HG02678 (cell line): ENCODE measurements around the gene KLHL22.
A peak's percentile ranks its signal among the peaks of the same experiment; 100 is the strongest.
"Not testable (repeated sequence)": the region's sequence is repeated elsewhere in the genome, so short reads cannot be mapped to it uniquely, and the experiment has no call there.

Experiments used
- ATAC-seq: cut with Tn5 transposase; IDR thresholded peaks from one replicate; pipeline ENCODE4 v1.9.1; 2021; ENCODE audit warnings: mild to moderate bottlenecking, moderate library complexity; ENCODE audit not compliant: unreplicated experiment

The KLHL22 gene, protein sequence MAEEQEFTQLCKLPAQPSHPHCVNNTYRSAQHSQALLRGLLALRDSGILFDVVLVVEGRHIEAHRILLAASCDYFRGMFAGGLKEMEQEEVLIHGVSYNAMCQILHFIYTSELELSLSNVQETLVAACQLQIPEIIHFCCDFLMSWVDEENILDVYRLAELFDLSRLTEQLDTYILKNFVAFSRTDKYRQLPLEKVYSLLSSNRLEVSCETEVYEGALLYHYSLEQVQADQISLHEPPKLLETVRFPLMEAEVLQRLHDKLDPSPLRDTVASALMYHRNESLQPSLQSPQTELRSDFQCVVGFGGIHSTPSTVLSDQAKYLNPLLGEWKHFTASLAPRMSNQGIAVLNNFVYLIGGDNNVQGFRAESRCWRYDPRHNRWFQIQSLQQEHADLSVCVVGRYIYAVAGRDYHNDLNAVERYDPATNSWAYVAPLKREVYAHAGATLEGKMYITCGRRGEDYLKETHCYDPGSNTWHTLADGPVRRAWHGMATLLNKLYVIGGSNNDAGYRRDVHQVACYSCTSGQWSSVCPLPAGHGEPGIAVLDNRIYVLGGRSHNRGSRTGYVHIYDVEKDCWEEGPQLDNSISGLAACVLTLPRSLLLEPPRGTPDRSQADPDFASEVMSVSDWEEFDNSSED

DNA sequence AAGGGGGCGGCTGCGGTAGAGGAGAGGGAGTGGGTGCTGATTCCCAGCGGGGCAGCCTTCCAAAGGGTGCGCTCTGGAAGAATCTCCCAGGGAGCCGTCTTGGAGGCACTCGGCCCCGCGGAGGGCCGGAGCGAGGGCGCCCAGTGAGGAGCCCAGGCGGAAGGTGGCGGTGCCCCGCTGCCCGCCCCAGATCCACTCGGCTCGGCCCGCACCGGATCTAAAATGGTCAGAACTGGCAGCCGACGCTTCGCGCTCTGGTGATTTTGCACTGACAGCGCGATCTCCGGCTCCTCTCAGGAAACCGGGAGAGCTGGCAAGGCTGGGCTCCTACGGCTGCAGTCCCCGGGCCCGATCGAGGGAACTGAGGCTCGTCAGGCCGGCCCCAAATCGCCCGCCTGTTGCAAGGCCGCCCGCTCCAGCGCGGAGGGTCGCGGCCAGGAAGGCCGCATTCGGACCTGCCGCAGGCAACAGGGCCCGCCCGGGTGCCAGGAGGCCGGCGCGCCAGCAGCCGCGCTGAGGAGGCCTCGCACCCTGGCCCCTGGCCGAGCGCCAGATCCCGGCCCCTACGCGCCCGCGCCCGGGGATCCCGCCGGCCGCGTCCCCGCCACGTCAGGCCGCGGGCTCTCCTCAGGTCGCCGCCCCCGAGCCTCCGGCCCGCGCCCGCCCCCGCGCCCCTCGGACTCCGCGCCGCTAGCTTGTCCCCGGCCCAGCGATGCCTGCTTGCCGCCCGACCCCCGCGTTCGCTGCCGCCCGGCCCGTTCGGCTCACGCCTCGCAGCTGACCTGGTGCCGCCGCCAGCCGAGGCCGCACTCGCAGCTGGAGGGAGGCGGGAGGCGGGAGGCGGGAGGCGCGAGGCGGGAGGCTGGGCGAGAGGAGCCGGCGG lies at the start of gene KLHL22:
KLHL22 (minus strand) TSS at position 818 of the 883 bp plus-strand sequence. CDS start 6,584 bp downstream, outside the sequence.
- ATAC-seq, result peak; percentile 13

DNA sequence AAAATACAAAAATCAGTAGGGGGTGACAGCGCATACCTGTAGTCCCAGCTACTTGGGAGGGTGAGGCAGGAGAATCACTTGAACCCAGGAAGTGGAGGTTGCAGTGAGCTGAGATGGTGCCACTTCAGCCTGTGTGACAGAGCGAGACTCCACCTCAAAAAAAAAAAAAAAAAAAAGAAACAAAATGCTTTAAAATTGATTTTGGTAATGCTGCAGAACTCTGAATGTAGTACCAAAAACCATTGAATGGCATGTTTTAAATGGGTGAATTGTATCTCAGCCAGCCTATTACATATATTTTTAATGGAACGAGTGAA lies 49.7 kb upstream of the KLHL22 start:
- ATAC-seq, result not testable (repeated sequence)

DNA sequence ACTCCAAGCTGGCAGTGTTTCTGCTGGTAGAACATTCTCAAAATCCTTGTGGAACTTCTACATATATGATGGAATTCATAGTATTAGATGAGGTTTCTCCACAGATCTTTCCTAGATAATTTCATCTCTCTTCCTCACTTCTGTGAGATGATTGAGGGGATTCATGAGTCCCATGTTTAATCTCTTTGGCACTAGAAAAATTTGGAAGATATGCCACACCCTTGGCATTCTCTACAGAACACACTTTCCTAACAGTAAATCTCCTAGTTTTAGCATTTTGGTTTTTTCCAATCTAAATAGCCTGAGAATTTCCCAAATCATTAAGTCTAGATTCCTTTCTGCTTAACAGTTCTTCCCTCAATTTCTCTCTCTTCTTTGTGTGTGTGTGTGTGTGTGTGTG lies 47.1 kb upstream of the KLHL22 start:
- ATAC-seq, result no peak

DNA sequence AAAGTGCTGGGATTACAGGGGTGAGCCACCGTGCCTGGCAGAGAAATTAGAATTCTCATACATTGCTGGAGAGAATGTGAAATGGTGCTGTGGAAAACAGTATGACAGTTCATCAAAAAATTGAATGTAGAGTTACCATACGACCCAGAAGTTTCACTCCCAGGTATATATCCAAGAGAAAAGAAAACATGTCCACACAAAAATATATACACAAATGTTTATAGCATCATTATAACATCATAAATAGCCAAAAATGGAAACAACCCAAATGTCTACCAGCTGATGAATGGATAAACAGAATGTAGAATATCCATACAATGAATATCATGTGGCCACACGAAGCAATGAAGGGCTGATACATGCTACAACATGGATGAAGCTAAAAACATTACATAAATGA lies 46.5 kb upstream of the KLHL22 start:
- ATAC-seq, result no peak

DNA sequence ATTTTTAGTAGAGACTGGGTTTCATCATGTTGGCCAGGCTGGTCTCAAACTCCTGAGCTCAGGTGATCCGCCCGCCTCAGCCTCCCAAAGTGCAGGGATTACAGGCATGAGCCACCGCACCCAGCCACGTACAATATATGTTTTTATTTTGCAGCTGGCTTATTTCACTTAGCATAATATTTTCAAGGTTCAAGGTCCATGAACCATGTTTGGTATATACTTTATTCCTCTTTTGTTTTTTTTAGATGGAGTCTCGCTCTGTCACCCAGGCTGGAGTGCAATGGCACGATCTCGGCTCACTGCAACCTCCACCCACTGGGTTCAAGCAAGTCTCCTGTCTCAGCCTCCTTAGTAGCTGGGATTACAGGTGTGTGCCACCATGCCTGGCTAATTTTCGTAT lies 43.3 kb upstream of the KLHL22 start:
- not testable (repeated sequence) for ATAC-seq

DNA sequence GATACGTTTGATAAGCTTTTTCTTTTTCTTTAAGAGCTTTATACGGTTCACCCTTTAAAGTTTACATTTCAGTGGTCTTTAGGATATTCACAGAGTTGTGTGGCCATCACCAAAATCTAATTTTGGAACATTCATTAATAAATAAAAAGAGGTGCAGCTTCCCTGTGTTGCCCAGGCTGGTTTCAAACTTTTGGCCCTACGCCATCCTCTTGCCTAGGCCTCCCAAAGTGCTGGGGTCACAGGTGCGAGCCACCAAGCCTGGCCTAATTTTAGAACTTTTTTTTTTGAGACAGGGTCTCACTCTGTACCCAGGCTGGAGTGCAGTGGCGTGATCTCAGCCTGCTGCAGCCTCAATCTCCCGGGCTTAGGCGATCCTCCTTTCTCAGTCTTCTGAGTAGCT lies 42.4 kb upstream of the KLHL22 start:
- ATAC-seq, result no peak

DNA sequence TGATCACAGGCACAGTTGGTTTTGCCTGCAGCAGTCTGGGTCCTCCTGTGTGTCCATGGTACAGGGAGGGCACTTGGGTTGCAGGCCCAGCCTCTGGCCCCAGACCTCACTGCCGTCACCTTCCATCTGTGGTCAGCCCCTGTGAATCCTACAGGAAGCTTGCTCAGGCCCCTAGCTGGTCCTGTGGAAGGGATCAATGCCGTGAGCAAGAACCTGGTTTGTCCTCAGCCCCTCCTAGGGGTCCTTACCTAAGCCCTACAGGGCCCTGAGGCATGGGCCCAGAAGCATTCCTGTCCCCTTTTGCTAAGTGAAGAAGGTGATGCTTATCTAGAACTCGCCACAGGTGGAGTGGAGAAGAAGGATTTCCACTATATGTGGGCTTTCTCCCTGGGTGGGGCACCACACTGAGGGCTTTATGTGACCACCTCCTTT lies 41.7 kb upstream of the KLHL22 start:
- no peak for ATAC-seq

DNA sequence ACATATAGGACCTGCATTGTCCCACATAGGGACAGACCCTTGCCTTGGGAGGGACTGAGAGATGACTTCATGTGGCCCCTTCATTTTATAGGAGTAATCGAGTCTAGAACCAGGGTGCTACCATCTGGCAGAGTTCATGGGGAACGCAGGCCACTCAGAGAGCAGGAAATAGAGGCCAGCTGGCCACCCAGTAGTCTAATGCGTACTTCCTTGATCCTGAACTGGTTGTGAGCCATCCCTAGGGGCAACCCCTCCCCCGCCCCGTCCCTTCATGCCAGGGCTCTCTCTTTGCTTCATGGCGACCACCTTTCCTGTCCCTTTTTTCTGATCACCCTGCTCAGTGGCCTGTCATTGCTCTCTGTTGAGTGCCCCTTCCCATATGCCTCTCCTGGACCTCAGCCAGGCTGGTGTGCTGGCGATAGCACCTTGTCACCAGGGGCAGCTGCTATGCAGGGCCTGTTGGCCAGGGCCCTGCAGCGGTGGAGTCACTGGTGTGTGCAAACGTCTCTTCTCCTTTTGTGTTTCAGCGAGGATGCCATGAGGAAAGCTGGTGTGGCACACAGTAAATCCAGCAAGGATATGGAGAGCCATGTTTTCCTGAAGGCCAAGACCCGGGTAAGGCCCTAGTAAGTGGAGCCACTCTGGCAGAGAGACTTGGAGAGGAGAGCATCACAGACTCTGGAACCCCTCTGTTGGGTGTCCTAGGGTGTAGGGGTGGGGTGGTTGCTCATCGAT lies 41.2 kb upstream of the KLHL22 start:
- ATAC-seq, result no peak

DNA sequence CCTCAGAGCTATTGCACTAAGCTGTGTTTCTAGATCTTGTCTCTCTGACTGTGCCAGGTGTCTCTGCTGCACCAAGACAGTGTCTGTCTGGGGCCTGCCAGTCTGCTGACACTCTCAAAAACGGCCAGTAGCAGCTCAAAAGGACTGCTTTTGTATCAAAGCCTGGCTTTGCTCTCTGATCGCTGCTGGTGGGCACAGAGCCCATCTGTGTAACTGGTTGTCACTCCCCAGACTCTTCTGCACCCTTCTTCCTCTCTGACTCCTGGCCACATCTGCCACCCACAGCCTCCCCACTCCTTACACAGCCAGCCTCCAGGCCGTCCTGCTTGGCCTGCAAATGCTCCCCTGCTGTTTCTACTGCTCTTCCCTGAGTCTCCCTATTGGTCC lies 38.3 kb upstream of the KLHL22 start:
- ATAC-seq, result no peak

DNA sequence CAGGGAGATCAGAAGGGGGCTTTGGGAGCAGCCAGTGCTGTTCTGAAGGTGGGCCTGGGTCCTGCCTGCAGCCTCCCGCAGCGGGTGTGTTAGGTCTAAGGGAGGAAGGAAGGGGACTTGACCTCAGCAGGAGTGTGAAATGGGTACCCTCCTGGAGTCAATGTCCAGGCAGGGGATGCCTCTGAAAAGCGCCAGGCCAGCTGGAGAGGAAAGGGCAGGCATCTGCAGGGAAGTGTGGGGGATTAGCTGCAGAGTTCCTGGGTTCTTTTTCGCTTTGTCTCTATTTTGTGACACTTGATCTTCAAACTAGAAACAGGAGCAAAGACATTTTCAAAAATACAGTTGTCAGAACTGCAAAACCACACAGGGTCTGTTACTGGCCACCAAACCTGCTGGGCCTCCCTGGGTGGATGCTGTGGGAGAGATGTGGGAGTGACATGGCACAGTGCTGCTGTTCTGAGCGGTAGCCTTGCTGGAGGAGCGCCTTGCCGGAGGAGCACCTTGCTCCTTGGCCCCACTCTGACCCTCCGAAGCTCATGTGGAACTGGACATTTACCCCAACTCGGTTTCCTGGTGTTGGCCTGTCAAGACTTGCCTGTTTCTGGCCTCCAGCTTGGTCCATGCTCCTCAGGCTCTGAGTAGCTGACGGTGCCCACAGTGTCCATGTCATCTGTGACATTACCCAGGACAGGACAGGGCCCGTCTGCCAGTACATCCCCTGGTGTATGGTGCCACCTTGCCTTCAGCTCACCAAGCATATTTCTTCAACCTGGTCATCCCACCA lies 37.7 kb upstream of the KLHL22 start:
- no peak for ATAC-seq

DNA sequence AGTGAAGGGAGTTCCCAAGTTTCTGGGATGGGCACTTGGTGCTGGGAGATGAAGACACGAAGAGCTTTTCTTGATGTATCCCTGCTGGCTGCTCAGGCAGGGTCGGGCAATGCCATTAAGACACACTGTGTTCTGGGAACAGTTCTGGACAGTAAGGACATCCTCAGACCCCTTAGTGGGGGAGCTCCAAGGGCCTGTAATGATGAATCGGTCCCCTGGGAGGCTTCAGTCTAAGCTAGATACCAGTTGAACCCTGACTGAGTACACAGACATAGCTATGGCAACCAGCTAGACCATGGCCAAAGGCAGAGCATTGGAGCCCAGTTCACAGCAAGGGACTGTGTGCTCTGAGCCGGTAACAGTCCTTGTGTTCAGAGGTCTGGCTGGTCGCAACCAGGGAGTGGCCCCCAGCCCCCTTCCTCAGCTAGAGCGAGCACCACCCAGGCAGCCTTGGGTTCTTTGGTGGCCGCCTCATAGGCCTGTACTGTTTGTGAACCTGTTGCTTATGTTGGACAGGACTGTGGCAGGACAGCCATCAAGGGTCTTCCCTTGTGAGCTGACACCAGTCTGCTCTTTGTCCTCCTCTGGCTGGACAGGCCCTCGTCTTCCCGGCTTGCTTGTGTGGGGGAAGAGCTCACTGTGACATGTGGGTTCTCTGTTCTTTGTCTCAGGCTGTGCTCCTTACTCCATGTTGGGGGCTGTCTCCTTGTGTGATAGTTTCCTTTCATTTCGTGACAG lies 36.8 kb upstream of the KLHL22 start:
- no peak for ATAC-seq

DNA sequence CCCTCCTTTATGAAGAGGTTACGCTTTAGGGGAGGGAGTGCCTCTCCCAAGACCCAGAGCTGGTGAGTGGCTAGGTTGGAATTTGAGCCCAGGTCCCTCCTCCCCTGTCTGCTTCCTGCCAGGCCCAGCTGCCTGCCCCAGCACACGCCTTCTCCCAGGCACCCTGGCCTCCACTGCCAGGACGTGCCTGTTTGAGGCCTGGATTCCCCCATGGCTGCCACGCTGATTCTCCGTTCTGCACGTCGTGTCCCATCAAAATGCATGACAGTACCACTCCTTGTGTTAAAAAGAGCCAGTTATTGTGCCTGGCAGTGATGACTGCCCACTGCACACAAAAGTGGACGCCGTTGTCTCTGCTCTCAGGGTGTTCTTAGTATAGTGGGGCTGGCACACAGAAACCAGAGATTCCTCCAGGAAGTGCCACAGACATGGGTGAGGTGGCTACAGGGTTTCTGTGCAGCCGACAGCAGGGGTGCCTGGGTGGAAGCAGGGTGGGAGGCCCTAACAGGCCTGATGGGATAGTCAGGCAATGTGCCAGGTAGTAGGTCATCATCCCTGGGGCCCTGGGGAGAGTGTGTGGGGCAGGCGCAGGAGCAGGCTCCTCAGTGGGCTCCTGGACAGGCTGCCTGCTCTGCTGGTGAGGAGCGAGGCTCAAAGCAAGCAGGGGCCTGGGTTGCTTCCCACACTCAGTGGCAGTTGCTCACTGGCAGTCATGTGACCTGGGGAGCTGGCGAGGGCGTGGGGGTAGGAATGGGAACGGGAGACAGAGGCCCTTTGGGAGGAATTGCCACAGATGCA lies 36.0 kb upstream of the KLHL22 start:
- no peak for ATAC-seq

DNA sequence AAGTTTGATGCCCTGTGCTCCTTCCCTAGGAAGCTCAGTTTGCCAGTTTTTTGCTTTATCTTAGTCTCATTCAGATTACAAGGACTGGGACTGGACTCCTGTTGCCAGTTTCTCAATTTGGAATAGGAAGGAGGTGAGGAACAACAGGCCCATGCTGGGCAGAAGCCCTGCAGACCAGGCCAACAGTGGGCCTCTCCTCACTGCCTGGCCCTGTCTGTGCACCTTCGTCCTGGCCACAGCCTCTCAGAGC lies 35.5 kb upstream of the KLHL22 start:
- ATAC-seq, result no peak

DNA sequence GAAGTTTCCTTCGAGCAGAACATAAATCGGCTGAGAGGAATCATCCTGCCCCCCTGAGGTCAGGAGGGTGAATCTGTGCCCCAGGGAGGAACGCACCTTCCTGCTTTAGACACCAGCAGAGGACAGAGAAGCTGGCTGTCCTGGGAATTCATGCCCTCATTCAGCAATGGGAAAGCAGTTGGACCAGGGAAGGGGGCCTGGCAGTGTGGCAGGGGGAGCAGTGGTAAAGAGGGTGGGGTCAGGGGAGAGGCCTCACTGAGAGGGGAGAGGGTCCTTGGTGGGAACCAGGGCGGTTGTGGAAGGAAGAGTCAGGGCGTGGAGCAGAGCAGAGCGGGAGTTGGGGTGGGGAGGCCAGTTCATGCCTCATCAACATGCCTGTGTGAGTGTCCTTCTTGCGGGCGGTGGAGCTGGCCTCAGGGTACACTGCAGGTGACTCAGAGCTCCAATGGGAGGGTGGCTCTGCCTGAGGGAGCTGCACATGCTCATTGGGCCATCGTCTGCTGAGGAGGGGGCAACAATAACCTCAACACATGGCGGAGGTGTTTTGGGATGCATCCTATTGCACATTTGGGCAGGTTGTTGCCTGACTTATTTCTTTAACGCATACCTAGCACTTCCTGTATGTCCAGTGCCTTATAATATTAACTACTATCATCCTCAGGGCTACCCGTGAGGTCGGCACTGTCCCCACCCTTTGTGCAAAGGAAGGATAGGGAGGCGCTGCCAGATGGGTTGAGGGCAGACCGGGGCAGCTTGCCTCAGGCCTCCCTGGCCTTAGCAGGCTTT lies 35.0 kb upstream of the KLHL22 start:
- no peak for ATAC-seq

DNA sequence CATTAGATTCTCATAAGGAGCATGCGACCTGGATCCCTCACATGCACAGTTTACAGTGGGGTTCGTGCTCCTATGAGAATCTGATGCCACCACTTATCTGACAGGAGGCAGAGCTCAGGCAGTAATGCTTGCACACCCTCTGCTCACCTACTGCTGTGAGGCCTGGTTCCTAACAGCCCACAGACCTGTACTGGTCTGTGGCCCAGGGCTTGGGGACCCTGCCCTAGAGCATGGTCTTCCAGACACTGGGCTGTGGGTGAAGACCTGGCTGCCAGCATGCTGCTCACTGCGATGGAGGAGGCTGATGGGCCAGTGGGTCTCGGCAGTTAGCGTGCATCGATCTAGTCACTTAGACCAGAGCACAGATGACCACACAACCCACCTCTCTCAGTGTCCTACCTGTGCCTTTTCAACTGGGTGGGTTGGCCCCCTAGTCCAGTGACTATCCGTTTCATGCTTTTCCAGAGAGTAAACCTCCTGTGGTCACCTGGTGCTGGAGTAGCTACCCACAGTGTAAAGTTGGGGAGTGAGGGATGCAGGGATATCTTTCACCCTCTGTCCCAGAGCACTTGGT lies 32.9 kb upstream of the KLHL22 start:
- ATAC-seq, result no peak

DNA sequence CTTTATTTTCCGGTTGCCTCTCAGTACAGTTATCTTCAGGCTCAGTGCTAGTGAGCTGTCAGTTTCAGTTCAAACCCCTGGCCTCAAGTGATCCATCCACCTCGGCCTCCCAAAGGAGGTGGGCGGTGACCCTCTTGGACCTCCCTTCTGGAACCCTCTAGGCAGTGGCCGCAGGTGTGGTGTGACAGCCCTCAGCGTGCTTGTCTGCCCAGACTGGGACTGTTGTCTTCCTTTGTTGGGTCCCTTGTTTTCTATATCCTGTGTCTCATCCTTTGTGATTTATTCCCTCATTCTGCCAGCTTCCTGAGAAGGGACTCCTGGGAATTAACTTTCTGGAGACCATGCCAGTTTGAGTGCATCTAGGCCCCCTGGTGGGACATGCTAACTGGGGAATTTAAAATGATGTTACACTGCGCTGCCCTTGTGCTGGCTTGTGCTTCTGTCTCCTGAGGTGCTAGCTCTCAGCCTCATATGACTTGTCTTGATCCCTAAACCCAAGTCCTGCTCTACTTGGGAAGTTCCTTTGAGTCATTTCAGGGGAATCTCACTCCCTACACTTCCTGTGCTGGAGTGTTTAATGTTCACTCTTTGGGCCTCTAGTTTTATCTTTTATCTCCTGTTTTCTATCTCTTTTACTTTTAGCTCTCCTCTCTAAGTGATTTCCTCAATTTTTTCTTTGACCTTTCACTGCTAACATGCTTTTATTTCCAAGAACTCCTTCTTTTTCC lies 31.2 kb upstream of the KLHL22 start:
- ATAC-seq, result no peak

DNA sequence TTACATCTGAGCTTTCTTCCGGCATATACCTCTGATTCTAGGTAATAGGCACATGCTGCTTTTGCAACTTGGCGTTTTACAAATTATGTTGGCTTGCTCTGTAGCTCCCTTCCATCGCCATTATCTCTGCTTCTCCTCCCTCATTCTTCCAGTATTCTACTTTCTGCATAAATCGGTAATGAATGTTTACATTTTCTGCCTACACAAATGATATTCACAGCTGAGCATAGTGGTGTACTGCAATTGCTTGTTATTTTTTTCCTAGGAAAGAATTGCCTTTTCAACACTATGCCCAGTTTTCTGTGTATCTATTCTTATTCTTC lies 30.7 kb upstream of the KLHL22 start:
- ATAC-seq, result no peak
